GM19099 (cell line): Measurements from ENCODE around the gene RASSF5.
A peak's percentile ranks its signal among the peaks of the same experiment; 100 is the strongest.

ENCODE experiments used
- POLR2A ChIP-seq: IDR thresholded peaks from 3 replicates; pipeline ENCODE4 v1.6.1; 2011; ENCODE audit warnings: low read depth; ENCODE audit not compliant: insufficient read length; ENCODE audit errors: extremely low read depth

RASSF5 gene, protein sequence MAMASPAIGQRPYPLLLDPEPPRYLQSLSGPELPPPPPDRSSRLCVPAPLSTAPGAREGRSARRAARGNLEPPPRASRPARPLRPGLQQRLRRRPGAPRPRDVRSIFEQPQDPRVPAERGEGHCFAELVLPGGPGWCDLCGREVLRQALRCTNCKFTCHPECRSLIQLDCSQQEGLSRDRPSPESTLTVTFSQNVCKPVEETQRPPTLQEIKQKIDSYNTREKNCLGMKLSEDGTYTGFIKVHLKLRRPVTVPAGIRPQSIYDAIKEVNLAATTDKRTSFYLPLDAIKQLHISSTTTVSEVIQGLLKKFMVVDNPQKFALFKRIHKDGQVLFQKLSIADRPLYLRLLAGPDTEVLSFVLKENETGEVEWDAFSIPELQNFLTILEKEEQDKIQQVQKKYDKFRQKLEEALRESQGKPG

DNA sequence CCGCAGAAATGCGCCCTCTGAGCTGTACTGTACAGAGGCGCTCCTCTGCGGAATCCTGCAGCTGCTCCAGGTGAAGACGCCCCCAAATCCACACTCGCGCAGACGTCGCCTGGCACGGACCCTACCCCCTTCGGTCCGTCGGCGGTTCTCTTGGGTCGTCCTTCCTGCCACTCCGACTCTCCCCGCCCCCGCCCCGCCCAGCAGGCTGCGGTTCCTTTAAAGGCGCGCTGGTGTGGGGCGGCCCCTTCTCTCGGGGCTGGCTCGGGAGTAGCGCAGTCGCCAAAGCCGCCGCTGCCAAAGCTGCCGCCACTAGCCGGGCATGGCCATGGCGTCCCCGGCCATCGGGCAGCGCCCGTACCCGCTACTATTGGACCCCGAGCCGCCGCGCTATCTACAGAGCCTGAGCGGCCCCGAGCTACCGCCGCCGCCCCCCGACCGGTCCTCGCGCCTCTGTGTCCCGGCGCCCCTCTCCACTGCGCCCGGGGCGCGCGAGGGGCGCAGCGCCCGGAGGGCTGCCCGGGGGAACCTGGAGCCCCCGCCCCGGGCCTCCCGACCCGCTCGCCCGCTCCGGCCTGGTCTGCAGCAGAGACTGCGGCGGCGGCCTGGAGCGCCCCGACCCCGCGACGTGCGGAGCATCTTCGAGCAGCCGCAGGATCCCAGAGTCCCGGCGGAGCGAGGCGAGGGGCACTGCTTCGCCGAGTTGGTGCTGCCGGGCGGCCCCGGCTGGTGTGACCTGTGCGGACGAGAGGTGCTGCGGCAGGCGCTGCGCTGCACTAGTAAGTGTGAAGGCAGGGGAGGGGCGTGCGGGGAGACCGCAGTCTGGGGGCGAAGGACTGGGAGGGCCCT is at the start of gene RASSF5:
TSS of gene RASSF5 (plus strand) at position 248 of the 846 bp plus-strand sequence. CDS start at position 320, 72 bp downstream.
- peak; percentile 81 for TF ChIP-seq POLR2A

DNA sequence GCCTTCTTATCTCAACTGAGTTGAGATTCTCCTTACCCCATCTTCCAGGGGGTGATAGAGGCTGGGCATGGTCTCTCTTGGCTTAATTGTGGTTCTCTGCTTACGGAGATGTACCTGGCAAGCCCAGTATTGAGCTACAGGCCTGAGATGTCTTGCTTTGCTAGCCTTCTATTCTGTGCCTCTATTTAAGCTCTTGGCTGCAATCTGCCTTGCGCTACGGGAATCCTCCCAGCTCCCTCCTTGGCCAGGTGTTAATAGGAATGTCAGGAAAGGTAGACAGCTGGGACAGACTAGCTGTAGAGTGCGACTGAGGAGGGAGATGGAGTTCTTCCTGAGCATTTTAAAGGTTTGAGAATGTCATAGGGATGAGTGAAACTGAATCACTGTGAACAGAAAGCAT is 47.6 kb upstream of the RASSF5 start:
- no peak for TF ChIP-seq POLR2A

DNA sequence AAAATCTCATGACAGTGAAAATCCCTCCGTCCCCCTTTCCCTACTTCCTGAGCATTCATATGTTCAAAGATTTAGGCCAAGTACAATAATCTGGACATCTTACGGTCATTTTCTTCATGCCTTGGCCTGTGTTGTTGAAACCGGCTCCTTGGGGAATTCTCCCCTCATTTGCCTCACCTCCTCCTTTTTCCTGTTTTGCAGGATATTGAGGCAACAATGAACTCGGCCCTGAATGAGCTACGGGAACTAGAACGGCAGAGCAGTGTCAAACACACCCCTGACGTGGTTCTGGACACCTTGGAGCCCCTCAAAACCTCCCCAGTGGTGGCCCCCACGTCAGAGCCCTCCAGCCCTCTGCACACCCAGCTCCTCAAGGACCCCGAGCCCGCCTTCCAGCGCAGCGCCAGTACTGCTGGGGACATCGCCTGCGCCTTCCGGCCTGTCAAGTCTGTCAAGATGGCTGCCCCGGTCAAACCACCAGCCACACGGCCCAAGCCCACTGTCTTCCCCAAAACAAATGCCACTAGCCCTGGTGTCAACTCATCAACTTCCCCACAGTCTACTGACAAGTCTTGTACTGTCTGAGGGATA is 46.4 kb upstream of the RASSF5 start:
- no peak for TF ChIP-seq POLR2A

DNA sequence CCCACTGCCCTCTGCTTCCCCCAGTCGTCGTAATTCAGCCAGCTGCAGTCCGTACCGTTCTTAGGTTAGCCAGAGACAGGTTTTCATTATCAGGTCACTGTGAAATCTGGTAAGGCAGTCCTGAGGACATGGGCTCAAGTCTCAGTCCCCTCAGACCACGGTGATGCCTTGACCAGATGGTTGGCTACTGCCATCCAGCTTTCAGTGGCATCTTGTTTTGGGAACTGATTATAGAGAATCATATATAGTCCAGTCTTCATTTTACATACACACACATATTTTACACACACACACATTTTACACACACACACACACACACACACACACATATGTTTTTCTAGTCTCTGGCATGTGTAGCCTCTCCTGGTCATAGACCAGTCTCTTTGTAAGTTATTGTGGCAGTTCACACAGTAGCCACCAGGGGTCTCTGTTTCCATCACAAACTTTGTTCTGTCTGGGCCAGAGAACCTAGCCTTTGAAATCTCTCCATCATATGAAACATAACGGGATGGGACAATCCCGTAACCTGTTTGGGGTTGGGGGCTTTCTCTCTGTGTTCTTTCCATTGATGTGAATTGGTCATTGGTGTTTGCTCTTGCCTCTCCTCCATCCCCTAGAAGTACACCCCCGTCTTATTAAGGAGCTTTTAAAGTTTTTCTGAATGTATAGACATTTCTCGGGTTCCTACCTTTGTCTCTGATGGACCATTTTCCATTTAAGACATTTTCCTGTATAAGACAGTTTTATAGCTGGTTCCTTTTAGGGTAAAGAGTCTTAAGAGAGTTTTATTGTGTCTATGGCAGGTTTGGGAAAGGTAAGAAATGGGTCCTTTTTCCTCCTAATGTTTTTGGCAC is 45.5 kb upstream of the RASSF5 start:
- no peak for TF ChIP-seq POLR2A

DNA sequence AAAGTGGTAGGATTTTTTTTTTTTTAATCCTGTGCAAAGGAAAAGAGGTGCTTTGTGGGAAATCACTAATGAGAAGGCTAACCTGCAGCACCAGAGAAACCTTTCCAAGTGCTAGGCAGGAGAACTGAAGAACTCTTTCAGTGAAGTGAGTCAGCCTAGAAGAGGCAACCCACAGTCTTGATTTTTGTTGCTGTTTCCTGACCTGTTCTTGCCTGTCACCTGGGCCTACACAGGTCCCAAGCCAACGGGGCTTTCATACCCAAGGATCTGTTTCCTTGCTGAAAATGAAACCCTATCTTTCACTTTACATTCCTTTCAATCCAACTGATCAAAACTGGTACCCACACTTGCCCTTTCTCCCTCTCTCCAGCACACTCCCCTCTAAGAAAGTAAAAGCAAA is 44.2 kb upstream of the RASSF5 start:
- TF ChIP-seq POLR2A: no peak

DNA sequence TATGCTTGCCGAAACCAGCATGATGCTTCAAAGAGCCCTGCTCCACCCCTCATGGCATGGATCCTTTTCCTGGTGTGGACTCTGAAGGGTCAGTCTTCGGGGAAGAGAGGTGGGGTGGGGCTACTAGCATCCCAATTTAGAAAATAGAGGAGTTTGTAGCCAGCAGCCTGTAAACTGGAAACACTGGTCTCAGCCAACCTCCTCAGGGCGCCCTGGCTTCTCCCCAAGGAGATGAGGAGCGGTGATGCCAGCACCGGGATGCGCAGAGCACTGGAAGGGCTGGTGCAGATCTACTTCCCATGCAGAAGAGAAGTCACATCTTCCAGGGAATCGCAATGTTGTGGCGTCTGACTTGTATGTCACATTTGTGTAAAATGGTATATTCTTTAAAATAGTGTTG is 43.4 kb upstream of the RASSF5 start:
- no peak for TF ChIP-seq POLR2A

DNA sequence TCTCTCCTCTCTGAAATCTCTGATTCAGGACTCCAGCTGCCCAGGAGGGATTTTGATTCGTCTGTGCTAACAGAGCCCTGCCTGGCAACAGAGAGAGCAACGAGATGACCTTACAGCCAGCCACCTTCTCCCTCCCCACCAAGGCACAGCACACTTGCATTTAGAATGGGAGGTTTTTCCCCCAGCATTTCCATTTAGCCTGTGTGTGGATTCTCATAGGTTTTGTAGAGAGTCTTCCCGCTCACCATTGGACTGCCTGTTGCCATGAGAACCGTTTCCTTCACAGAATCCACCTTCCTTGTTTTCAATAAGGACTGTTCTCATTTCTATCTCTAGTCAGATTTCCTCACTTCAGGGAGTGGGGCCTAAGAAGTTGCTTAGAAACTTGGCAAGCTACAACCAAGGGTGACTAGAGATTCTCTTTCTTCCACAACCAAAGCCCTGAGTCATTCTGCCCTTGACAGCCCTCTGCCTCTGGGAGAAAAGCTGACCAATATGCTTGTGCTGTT is 42.8 kb upstream of the RASSF5 start:
- no peak for TF ChIP-seq POLR2A

DNA sequence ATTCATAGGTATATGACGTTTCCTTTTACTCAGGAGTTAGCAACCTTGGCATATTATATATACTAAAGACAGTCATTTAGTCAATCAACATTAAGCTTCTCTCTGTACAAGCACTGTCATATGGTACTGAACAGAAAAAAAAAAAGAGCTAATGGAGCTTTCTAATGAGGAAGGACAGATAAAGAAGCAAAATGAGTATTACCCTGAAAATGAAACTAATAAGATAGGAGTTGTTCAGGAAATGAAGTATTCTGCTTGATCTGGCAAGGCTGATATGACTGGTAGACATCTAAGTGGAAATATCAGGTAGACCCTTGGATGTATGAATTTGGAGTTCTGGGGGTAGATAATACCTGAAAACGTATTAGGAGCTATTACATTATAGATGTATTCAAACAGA is 41.4 kb upstream of the RASSF5 start:
- TF ChIP-seq POLR2A: no peak

DNA sequence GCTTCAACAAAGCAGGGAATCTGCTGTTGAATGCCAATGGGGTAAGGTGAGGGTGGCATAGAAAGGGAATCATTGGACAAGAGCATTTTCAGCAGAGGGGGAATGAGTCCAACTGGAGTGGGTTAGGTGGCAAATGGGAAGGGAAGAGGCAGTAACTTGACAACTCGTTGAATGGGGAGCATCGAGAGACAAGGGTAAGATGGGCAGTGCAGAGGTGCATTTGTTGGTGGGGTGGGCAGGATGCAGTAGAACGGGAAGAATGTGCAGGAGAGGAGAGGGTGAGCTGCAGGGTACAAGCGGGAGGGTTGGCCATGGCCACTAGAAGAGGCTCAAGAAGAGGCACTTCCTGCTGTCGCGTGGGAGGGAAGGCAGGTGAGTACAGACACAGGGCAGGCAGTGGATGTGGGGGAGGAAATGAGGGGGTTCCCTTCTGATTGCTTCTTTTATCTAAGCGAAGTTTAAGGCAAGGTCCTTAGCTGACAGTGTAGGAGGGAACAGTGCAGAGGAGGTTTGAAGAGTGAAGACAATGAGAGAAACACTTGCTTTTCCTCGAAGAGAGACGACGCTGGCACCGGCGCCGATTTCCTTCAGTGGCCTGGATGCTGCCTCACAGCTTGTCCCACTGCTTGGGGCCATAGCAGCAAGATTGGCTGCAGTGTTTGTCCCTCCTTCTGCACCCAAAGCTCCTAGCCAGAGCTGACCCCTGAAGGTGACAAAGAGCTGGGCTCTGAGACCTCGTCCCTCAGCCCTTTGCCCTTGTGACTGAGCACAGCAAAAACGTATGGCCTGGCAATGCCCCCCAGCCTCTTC is 40.3 kb upstream of the RASSF5 start:
- no peak for TF ChIP-seq POLR2A

DNA sequence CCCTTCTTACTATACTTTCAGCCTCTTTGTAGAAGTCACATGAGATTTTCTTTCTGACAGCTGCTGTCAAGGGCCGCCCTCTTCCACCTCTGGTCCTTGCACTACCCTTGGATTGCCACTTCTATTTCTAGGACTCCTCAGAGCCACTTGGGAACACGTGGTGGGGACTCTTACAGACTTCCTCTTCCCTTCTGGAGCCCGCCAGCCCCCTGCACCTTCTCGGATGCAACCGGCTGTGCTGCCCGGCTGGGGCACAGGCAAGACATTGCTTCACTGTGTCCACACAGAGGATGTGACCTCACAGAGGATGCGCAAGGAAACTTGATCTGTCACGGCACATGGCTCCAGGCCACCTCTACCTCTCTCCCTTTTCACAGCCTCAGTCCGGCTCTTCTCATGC is 39.4 kb upstream of the RASSF5 start:
- peak; percentile 34 for TF ChIP-seq POLR2A

DNA sequence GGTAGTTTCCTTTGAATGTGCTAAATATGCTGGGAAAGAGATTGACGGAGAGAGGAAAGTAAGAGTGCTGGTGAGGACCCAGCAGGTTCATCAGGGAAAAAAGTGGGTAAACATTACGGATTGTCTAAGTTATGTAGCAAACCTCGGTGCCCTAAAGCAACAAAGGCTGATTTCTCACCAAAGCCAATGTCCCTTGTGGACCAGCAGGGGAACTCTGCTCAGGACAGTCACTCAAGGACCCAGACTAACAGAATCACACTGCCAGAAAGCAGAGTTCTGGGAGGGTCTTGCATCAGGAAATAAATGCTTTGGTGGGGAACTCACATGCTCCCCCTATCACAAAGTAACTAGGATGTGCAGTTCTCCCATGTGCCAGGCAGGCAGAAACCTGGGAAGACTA is 38.8 kb upstream of the RASSF5 start:
- TF ChIP-seq POLR2A: no peak

DNA sequence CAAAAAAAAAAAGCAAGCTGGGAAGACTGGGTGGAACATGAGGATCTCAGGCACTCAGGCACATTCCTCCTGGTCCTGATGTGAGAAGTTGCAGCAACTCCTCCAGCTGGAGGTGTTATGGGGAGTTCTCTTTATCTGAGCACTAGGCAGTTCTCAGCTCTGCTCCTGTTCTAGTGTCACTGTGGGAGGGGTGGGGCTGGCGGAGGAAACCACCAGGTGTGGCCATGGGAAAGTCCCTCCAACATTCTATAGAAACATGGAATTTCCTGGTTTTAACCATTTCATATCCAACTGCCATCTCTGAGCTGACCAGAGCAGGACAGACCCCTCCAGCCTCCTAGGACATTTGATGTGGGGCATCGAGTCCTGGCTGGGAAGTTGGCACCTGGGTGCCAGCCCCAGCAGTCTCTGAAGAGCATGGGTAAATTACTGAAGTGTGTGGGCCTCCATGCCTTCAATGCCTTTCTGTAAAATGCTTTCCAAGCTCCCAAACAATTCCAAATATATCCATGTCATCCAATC is 37.9 kb upstream of the RASSF5 start:
- no peak for TF ChIP-seq POLR2A

DNA sequence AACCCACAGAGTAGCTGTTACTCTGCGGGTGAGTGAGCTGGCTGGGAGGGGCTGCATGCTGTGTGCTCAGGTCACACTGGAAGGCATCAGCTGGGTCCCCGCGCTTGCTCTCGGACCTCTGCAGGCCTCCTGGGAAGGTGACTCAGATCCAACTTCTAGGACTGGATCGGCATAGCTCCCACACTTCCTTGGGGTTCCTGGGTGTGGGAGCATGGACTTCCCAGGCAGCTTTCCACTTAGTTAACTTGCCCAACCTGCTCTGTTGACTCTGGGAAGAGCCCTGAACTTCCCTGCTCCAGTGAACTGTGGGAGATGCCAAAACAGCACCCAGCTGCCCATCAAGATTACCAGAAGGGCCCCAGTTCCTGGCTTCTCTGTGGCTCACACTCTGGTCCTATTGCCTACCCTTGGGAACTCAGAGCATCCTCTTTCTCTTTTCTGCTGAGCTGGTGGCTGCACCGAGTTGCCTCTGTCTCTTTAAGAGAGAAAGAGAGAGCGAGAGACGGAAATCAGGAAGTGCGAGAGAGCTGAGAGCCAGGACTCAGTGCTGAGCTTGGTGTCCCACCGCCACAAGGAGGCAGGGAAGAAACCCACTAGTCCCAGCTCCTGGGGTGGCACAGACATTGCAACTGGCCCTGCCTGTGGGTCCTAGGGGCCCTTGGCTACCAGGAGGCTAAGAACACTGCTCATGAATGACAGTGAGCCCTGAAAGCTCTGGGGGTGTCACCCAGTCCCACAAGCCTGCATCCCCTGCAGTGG is 37.2 kb upstream of the RASSF5 start, which contains the start of gene IKBKE:
TSS of gene IKBKE (plus strand) at position 544 of the 759 bp plus-strand sequence. CDS start 2,752 bp downstream, outside the sequence.
- TF ChIP-seq POLR2A: peak; percentile 70
